Measurements from ENCODE around the gene XK. TPM values are rescaled to one million over a fixed set of nuclear protein-coding genes. Genes with fewer than 3 reads are reported as not detected.

Gene XK
- total and polyA plus RNA-seq, 10 of the 15 experiments (the other 5 are each of a cell fraction or from before 2014, with no cell fraction given), result not detected

DNA sequence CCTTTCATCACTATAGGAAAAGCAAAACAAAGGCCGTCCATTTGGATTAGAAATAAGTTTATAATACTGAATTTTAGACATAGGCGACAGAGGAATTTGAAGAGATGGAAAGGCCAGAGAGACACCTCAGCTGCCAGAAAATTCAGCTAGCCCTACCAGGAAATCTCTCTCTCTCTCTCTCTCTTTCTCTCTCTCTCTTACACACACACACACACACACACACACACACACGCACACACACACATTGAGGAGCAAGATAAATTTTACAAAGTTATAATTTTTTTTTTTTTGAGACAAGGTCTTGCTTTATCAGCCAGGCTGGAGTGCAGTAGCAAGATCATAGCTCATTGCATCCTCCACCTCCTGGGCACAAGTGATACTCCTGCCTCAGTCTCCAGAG, 1.4 kb downstream of the XK start (continued):
- TF ChIP-seq MTA3 (IDR thresholded peaks at IDR 0.05; ENCODE audit: borderline replicate concordance, low read length), result no peak
- no peak for TF ChIP-seq EP300 (IDR thresholded peaks at IDR 0.05; ENCODE audit: borderline replicate concordance in 1 of 2, control insufficient read depth in 1 of 2, low read depth in 2 of 2, low read length in 2 of 2)
- no peak for TF ChIP-seq SIX5 (IDR thresholded peaks at IDR 0.05; ENCODE audit: low read depth, low read length, severe bottlenecking)
- no peak for TF ChIP-seq MYC (IDR thresholded peaks at IDR 0.05; ENCODE audit: insufficient read depth, insufficient read length, insufficient replicate concordance, low read length, severe bottlenecking)

DNA sequence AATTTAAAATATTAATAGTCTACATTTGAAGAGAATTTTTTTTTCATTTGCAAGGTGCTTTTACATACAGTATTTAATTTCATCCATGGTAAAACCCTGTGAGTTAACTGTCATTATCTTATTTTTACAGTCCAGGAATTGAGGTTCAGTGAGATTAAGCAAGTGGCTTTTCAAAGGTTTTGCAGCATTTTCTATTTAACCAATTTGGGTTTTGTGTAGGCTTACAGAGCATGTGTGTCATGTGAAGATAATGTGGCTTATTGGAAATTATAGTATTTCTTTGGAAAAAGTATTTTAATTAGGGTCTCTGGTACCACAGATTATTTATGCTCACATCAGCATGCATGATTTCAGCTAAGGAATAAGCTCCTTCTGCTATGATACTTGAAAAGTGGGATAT, 4.5 kb downstream of the XK start:
- no peak overlapping the region for H3K4me2 ChIP-seq (ENCODE audit: control insufficient read depth, insufficient read depth)
- BruUV-seq (replicated peaks), result no TSS peak
- TF ChIP-seq ZNF217 (IDR thresholded peaks at IDR 0.05) (no peak), ATF7 (IDR thresholded peaks at IDR 0.05; ENCODE audit: low read depth) (no peak), SMAD1 (IDR thresholded peaks at IDR 0.05; ENCODE audit: low read depth, partially characterized antibody) (no peak), FOXM1 (IDR thresholded peaks at IDR 0.05; ENCODE audit: low read depth, low read length) (no peak), RBBP5 (conservative IDR thresholded peaks at IDR 0.05) (no peak), HDAC6 (IDR thresholded peaks at IDR 0.05; ENCODE audit: unreplicated experiment) (no peak), ZNF24 (IDR thresholded peaks at IDR 0.05) (no peak), TAF1 (IDR thresholded peaks at IDR 0.05; ENCODE audit: borderline replicate concordance, low read depth, low read length) (no peak), CBFB (IDR thresholded peaks at IDR 0.05; ENCODE audit: low read depth) (no peak), TCF3 (IDR thresholded peaks at IDR 0.05; ENCODE audit: borderline replicate concordance, insufficient read depth, low read depth, low read length) (no peak), ZNF622 (IDR thresholded peaks at IDR 0.05) (no peak), TCF12 (IDR thresholded peaks at IDR 0.05; ENCODE audit: low read depth, low read length) (no peak), RFX5 (IDR thresholded peaks at IDR 0.05; ENCODE audit: low read depth, low read length) (no peak)
- TF ChIP-seq, protein P1, sequence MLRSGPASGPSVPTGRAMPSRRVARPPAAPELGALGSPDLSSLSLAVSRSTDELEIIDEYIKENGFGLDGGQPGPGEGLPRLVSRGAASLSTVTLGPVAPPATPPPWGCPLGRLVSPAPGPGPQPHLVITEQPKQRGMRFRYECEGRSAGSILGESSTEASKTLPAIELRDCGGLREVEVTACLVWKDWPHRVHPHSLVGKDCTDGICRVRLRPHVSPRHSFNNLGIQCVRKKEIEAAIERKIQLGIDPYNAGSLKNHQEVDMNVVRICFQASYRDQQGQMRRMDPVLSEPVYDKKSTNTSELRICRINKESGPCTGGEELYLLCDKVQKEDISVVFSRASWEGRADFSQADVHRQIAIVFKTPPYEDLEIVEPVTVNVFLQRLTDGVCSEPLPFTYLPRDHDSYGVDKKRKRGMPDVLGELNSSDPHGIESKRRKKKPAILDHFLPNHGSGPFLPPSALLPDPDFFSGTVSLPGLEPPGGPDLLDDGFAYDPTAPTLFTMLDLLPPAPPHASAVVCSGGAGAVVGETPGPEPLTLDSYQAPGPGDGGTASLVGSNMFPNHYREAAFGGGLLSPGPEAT (IDR thresholded peaks at IDR 0.05; ENCODE audit: low read depth), result no peak
- TF ChIP-seq, protein P2, sequence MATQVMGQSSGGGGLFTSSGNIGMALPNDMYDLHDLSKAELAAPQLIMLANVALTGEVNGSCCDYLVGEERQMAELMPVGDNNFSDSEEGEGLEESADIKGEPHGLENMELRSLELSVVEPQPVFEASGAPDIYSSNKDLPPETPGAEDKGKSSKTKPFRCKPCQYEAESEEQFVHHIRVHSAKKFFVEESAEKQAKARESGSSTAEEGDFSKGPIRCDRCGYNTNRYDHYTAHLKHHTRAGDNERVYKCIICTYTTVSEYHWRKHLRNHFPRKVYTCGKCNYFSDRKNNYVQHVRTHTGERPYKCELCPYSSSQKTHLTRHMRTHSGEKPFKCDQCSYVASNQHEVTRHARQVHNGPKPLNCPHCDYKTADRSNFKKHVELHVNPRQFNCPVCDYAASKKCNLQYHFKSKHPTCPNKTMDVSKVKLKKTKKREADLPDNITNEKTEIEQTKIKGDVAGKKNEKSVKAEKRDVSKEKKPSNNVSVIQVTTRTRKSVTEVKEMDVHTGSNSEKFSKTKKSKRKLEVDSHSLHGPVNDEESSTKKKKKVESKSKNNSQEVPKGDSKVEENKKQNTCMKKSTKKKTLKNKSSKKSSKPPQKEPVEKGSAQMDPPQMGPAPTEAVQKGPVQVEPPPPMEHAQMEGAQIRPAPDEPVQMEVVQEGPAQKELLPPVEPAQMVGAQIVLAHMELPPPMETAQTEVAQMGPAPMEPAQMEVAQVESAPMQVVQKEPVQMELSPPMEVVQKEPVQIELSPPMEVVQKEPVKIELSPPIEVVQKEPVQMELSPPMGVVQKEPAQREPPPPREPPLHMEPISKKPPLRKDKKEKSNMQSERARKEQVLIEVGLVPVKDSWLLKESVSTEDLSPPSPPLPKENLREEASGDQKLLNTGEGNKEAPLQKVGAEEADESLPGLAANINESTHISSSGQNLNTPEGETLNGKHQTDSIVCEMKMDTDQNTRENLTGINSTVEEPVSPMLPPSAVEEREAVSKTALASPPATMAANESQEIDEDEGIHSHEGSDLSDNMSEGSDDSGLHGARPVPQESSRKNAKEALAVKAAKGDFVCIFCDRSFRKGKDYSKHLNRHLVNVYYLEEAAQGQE (IDR thresholded peaks at IDR 0.05; ENCODE audit: low read depth, low read length), result no peak
- TF ChIP-seq, protein P3, sequence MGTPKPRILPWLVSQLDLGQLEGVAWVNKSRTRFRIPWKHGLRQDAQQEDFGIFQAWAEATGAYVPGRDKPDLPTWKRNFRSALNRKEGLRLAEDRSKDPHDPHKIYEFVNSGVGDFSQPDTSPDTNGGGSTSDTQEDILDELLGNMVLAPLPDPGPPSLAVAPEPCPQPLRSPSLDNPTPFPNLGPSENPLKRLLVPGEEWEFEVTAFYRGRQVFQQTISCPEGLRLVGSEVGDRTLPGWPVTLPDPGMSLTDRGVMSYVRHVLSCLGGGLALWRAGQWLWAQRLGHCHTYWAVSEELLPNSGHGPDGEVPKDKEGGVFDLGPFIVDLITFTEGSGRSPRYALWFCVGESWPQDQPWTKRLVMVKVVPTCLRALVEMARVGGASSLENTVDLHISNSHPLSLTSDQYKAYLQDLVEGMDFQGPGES (IDR thresholded peaks at IDR 0.05), result no peak

More for the DNA sequence above, 4.5 kb downstream of the XK start:
- DNase-seq (ENCODE audit: low read depth, low spot score) (no peak), ATAC-seq (no peak), FAIRE-seq (no peak)
- H3K79me2 ChIP-seq (ENCODE audit: control insufficient read depth, insufficient read depth, low read length), result no peaks in the 10 kb centered on the region
- RAD21 ChIA-PET (ENCODE audit: unreplicated experiment), result no interaction called here
- no peak overlapping the region for H3K4me3 ChIP-seq
- SMC1A ChIA-PET (ENCODE audit: uncharacterized antibody, unreplicated experiment), result no interaction called here
- H3K27ac ChIP-seq (ENCODE audit: control insufficient read depth, insufficient read depth), result no peak overlapping the region
- no peaks in the 10 kb centered on the region for H3K36me3 ChIP-seq (ENCODE audit: control insufficient read depth in 2 of 2, insufficient read depth in 2 of 2, low read length in 1 of 2)
- H4K20me1 ChIP-seq (ENCODE audit: control insufficient read depth, insufficient read depth), result no peaks in the 10 kb centered on the region
- in situ Hi-C loops (cut with MboI) (no loop called here), intact Hi-C loops (cut with micrococcal nuclease; ENCODE audit: unreplicated experiment) (loop anchor here (10.0 kb wide), 1 partner anchor 175 kb away; no protein-coding TSS in a partner anchor)
- H3K27me3 ChIP-seq (replicated peaks in 1 of 2; ENCODE audit: control insufficient read depth in 2 of 2, insufficient read depth in 2 of 2, low read length in 1 of 2), result peaks cover 0 to 3% of the 10 kb centered on the region in 2 experiments; a peak in 1 of 4 replicates
- no peak overlapping the region for H2AFZ ChIP-seq (ENCODE audit: control insufficient read depth, low read depth, low read length)
- H3K4me1 ChIP-seq (ENCODE audit: control insufficient read depth, insufficient read depth, low read length), result no peaks in the 10 kb centered on the region
- H3K9me3 ChIP-seq (replicated peaks; ENCODE audit: control insufficient read depth, insufficient read depth, low read length), result no peaks in the 10 kb centered on the region
- CTCF ChIA-PET, result no interaction called here
- POLR2A ChIA-PET, result no interaction called here
- no peak overlapping the region for H3K9ac ChIP-seq (ENCODE audit: control insufficient read depth, insufficient read depth, low read length)
